ENCODE data around the gene MRPL9.
"Not testable (repeated sequence)": the region's sequence is repeated elsewhere in the genome, so short reads cannot be mapped to it uniquely, and the experiment has no call there.

MRPL9 gene

GRCh38 chr1:151782741-151783140 lies 19.4 kb upstream of the MRPL9 start:
- no peak for DNase-seq

- DNase-seq = not testable (repeated sequence)
Measured at GRCh38 chr1:151782026-151782425, 18.7 kb upstream of the MRPL9 start.

GRCh38 chr1:151780736-151781135 lies 17.4 kb upstream of the MRPL9 start:
- not testable (repeated sequence) for DNase-seq

- no peak for DNase-seq
Measured at GRCh38 chr1:151779852-151780251, 16.6 kb upstream of the MRPL9 start.

GRCh38 chr1:151777317-151777716 lies 14.0 kb upstream of the MRPL9 start:
- DNase-seq = no peak

- DNase-seq = no peak
Measured at GRCh38 chr1:151776665-151777062, 13.4 kb upstream of the MRPL9 start.

GRCh38 chr1:151775894-151776664 lies 12.8 kb upstream of the MRPL9 start:
- no peak for DNase-seq

- DNase-seq = no peak
Measured at GRCh38 chr1:151774256-151774922, 11.1 kb upstream of the MRPL9 start.

- no peak for DNase-seq
Measured at GRCh38 chr1:151773702-151774101, 10.4 kb upstream of the MRPL9 start.

- not testable (repeated sequence) for DNase-seq
Measured at GRCh38 chr1:151769270-151769669, 6.0 kb upstream of the MRPL9 start.

- not testable (repeated sequence) for DNase-seq
Measured at GRCh38 chr1:151768351-151769066, 5.2 kb upstream of the MRPL9 start.

- no peak for DNase-seq
Measured at GRCh38 chr1:151763990-151764389, 694 bp upstream of the MRPL9 start.

GRCh38 chr1:151760597-151761385 lies 2.5 kb downstream of the MRPL9 start:
- DNase-seq = no peak

GRCh38 chr1:151759241-151759640 lies 4.1 kb downstream of the MRPL9 start:
- no peak for DNase-seq

- DNase-seq = no peak
Measured at GRCh38 chr1:151756291-151756690, 7.0 kb downstream of the MRPL9 start.

- DNase-seq = no peak
Measured at GRCh38 chr1:151741516-151741915, 21.8 kb downstream of the MRPL9 start.

- DNase-seq = no peak
Measured at GRCh38 chr1:151739590-151740355, 23.5 kb downstream of the MRPL9 start.

- DNase-seq = no peak
Measured at GRCh38 chr1:151737479-151737878, 25.8 kb downstream of the MRPL9 start.

GRCh38 chr1:151737026-151737425 lies 26.3 kb downstream of the MRPL9 start:
- DNase-seq = no peak

GRCh38 chr1:151733995-151734394 lies 29.3 kb downstream of the MRPL9 start:
- not testable (repeated sequence) for DNase-seq

- no peak for DNase-seq
Measured at GRCh38 chr1:151733126-151733525, 30.2 kb downstream of the MRPL9 start.

- DNase-seq = no peak
Measured at GRCh38 chr1:151729966-151730291, 33.4 kb downstream of the MRPL9 start.
